GM23338 (cell line): ENCODE data around the gene WWC1. TPM values are rescaled to one million over a fixed set of nuclear protein-coding genes. Genes with fewer than 3 reads are reported as not detected.

Experiments
- ATAC-seq: fragments of 200-7000 bp; cut with Tn5 transposase; 3 replicates; pipeline ENCODE4 v1.9.1; 2020
- DNase-seq: peaks from one replicate; pipeline ENCODE4 v3.0.0-alpha.2; 2015; ENCODE audit warnings: low spot score
- H2AFZ ChIP-seq: fragments of 200-600 bp; sonication (generic); 2 replicates; pipeline ENCODE4 v1.8.0; 2016; ENCODE audit warnings: antibody characterized with exemption, mild to moderate bottlenecking, moderate library complexity
- H3F3A ChIP-seq: fragments of 200-600 bp; sonication (generic); replicated peaks from 2 replicates; pipeline ENCODE4 v1.8.0; 2017; ENCODE audit warnings: antibody characterized with exemption, mixed run types, low read depth
- H3K27ac ChIP-seq: fragments of 200-600 bp; sonication (generic); 2 replicates; pipeline ENCODE4 v1.6.1; 2016; ENCODE audit warnings: low read depth
- H3K27me3 ChIP-seq: fragments of 200-600 bp; sonication (generic); 2 replicates; pipeline ENCODE4 v1.8.0; 2016; ENCODE audit warnings: mild to moderate bottlenecking, mixed run types, moderate library complexity; ENCODE audit not compliant: insufficient read depth
- H3K36me3 ChIP-seq: fragments of 200-600 bp; sonication (generic); 2 replicates; pipeline ENCODE4 v1.8.0; 2016; ENCODE audit warnings: mild to moderate bottlenecking; ENCODE audit not compliant: insufficient read depth
- H3K4me1 ChIP-seq: fragments of 200-600 bp; sonication (generic); 2 replicates; pipeline ENCODE4 v1.8.0; 2016; ENCODE audit warnings: mild to moderate bottlenecking, moderate library complexity; ENCODE audit not compliant: insufficient read depth
- H3K4me2 ChIP-seq: fragments of 200-600 bp; sonication (generic); 2 replicates; pipeline ENCODE4 v1.7.1; 2017; ENCODE audit warnings: mixed run types
- H3K4me3 ChIP-seq: fragments of 200-600 bp; sonication (generic); 2 replicates; pipeline ENCODE4 v1.6.1; 2016; ENCODE audit warnings: mixed run types
- H3K79me2 ChIP-seq: fragments of 200-600 bp; sonication (generic); replicated peaks from 2 replicates; pipeline ENCODE4 v1.8.0; 2017; ENCODE audit warnings: mild to moderate bottlenecking; ENCODE audit not compliant: insufficient read depth
- H3K9me2 ChIP-seq: fragments of 200-600 bp; sonication (generic); 2 replicates; pipeline ENCODE4 v1.8.0; 2017; ENCODE audit not compliant: insufficient read depth
- H4K20me1 ChIP-seq: fragments of 200-600 bp; sonication (generic); replicated peaks from 2 replicates; pipeline ENCODE4 v1.8.0; 2017; ENCODE audit warnings: mild to moderate bottlenecking; ENCODE audit not compliant: insufficient read depth
- H3K27ac Mint-ChIP-seq: 2 replicates; pipeline ENCODE4 v1.8.0; 2020; ENCODE audit warnings: inconsistent platforms, mild to moderate bottlenecking, moderate library complexity, mixed read lengths
- H3K27me3 Mint-ChIP-seq: 3 replicates; pipeline ENCODE4 v1.8.0; 2022; ENCODE audit warnings: low read depth, mild to moderate bottlenecking, moderate library complexity, mixed read lengths, inconsistent platforms; ENCODE audit not compliant: insufficient read depth, poor library complexity
- H3K36me3 Mint-ChIP-seq: 3 replicates; pipeline ENCODE4 v1.8.0; 2021; ENCODE audit warnings: low read depth, mild to moderate bottlenecking, inconsistent platforms, moderate library complexity, mixed read lengths
- H3K4me1 Mint-ChIP-seq: 3 replicates; pipeline ENCODE4 v1.8.0; 2020; ENCODE audit warnings: mild to moderate bottlenecking, inconsistent platforms, mixed read lengths
- H3K4me3 Mint-ChIP-seq: 3 replicates; pipeline ENCODE4 v1.8.0; 2021; ENCODE audit warnings: moderate library complexity, mild to moderate bottlenecking, inconsistent platforms, mixed read lengths
- H3K9me3 Mint-ChIP-seq: 3 replicates; pipeline ENCODE4 v1.8.0; 2020; ENCODE audit warnings: moderate library complexity, mild to moderate bottlenecking, inconsistent platforms, mixed read lengths
- CTCF ChIP-seq, 2 experiments: fragments of 200-600 bp in 1 of 2; sonication (generic) in 1 of 2; conservative IDR thresholded peaks; 2 replicates each; pipeline versions ENCODE4 v1.5.1 to v1.6.1; 2016 to 2017; ENCODE audit warnings: antibody characterized with exemption in 2 of 2, low read depth in 2 of 2, mild to moderate bottlenecking in 2 of 2, moderate library complexity in 1 of 2
- JUNB ChIP-seq: IDR thresholded peaks from one replicate; pipeline ENCODE4 v1.6.1; 2016; ENCODE audit warnings: antibody characterized with exemption; ENCODE audit not compliant: unreplicated experiment
- POLR2AphosphoS5 ChIP-seq: IDR thresholded peaks from 2 replicates; pipeline ENCODE4 v1.6.1; 2016; ENCODE audit warnings: antibody characterized with exemption, low read depth
- ZNF114 ChIP-seq: fragments of 250-450 bp; sonication (Bioruptor Pico); IDR thresholded peaks from 2 replicates; pipeline ENCODE4 v1.5.0; 2020; ENCODE audit warnings: mild to moderate bottlenecking, moderate library complexity
- polyA plus RNA-seq: library from polyadenylated mRNA; unstranded; fragments of >200 nt; fragmentation: Nextera tagmentation; extraction: Ambion mirVana; gene quantifications from 2 replicates; pipeline ENCODE4 v1.2.1, GENCODE V29; 2016
- total RNA-seq: library from RNA; depleted of rRNA; stranded (reverse); fragments of >200 nt; shearing (Covaris generic); gene quantifications from 2 replicates; pipeline ENCODE4 v1.2.3, GENCODE V29; 2014
- TF ChIP-seq, protein P1 (sequence below): IDR thresholded peaks from one replicate; pipeline ENCODE4 v1.6.1; 2018; ENCODE audit warnings: antibody characterized with exemption; ENCODE audit not compliant: unreplicated experiment
- TF ChIP-seq, protein P2 (sequence below): fragments of 250-450 bp; sonication (Bioruptor Pico); IDR thresholded peaks from 2 replicates; pipeline ENCODE4 v1.5.0; 2020; ENCODE audit warnings: mild to moderate bottlenecking, moderate library complexity

The WWC1 gene
- total and polyA plus RNA-seq, 2 experiments from 2014 or later = 25.4 to 27.8 TPM

- no peak overlapping the region for H3K27ac Mint-ChIP-seq
- H2AFZ ChIP-seq = no peak overlapping the region
- H3K9me2 ChIP-seq = no peaks in the 10 kb centered on the region
- H3K4me3 Mint-ChIP-seq = no peak overlapping the region
- peaks cover 12% of the 10 kb centered on the region for H3K27me3 Mint-ChIP-seq
- H3K4me3 ChIP-seq = no peak overlapping the region
- ATAC-seq = no peak
- no peak overlapping the region for H3K27ac ChIP-seq
- DNase-seq = no peak
- H4K20me1 ChIP-seq = no peaks in the 10 kb centered on the region
- H3F3A ChIP-seq = 0 out of 2 replicates have a peak, but pooled peaks cover 5% of the 10 kb centered on the region
- H3K4me1 ChIP-seq = peaks cover 16% of the 10 kb centered on the region
- no peaks in the 10 kb centered on the region for H3K9me3 Mint-ChIP-seq
- TF ChIP-seq, protein P1, sequence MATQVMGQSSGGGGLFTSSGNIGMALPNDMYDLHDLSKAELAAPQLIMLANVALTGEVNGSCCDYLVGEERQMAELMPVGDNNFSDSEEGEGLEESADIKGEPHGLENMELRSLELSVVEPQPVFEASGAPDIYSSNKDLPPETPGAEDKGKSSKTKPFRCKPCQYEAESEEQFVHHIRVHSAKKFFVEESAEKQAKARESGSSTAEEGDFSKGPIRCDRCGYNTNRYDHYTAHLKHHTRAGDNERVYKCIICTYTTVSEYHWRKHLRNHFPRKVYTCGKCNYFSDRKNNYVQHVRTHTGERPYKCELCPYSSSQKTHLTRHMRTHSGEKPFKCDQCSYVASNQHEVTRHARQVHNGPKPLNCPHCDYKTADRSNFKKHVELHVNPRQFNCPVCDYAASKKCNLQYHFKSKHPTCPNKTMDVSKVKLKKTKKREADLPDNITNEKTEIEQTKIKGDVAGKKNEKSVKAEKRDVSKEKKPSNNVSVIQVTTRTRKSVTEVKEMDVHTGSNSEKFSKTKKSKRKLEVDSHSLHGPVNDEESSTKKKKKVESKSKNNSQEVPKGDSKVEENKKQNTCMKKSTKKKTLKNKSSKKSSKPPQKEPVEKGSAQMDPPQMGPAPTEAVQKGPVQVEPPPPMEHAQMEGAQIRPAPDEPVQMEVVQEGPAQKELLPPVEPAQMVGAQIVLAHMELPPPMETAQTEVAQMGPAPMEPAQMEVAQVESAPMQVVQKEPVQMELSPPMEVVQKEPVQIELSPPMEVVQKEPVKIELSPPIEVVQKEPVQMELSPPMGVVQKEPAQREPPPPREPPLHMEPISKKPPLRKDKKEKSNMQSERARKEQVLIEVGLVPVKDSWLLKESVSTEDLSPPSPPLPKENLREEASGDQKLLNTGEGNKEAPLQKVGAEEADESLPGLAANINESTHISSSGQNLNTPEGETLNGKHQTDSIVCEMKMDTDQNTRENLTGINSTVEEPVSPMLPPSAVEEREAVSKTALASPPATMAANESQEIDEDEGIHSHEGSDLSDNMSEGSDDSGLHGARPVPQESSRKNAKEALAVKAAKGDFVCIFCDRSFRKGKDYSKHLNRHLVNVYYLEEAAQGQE = no peak
- TF ChIP-seq, protein P2, sequence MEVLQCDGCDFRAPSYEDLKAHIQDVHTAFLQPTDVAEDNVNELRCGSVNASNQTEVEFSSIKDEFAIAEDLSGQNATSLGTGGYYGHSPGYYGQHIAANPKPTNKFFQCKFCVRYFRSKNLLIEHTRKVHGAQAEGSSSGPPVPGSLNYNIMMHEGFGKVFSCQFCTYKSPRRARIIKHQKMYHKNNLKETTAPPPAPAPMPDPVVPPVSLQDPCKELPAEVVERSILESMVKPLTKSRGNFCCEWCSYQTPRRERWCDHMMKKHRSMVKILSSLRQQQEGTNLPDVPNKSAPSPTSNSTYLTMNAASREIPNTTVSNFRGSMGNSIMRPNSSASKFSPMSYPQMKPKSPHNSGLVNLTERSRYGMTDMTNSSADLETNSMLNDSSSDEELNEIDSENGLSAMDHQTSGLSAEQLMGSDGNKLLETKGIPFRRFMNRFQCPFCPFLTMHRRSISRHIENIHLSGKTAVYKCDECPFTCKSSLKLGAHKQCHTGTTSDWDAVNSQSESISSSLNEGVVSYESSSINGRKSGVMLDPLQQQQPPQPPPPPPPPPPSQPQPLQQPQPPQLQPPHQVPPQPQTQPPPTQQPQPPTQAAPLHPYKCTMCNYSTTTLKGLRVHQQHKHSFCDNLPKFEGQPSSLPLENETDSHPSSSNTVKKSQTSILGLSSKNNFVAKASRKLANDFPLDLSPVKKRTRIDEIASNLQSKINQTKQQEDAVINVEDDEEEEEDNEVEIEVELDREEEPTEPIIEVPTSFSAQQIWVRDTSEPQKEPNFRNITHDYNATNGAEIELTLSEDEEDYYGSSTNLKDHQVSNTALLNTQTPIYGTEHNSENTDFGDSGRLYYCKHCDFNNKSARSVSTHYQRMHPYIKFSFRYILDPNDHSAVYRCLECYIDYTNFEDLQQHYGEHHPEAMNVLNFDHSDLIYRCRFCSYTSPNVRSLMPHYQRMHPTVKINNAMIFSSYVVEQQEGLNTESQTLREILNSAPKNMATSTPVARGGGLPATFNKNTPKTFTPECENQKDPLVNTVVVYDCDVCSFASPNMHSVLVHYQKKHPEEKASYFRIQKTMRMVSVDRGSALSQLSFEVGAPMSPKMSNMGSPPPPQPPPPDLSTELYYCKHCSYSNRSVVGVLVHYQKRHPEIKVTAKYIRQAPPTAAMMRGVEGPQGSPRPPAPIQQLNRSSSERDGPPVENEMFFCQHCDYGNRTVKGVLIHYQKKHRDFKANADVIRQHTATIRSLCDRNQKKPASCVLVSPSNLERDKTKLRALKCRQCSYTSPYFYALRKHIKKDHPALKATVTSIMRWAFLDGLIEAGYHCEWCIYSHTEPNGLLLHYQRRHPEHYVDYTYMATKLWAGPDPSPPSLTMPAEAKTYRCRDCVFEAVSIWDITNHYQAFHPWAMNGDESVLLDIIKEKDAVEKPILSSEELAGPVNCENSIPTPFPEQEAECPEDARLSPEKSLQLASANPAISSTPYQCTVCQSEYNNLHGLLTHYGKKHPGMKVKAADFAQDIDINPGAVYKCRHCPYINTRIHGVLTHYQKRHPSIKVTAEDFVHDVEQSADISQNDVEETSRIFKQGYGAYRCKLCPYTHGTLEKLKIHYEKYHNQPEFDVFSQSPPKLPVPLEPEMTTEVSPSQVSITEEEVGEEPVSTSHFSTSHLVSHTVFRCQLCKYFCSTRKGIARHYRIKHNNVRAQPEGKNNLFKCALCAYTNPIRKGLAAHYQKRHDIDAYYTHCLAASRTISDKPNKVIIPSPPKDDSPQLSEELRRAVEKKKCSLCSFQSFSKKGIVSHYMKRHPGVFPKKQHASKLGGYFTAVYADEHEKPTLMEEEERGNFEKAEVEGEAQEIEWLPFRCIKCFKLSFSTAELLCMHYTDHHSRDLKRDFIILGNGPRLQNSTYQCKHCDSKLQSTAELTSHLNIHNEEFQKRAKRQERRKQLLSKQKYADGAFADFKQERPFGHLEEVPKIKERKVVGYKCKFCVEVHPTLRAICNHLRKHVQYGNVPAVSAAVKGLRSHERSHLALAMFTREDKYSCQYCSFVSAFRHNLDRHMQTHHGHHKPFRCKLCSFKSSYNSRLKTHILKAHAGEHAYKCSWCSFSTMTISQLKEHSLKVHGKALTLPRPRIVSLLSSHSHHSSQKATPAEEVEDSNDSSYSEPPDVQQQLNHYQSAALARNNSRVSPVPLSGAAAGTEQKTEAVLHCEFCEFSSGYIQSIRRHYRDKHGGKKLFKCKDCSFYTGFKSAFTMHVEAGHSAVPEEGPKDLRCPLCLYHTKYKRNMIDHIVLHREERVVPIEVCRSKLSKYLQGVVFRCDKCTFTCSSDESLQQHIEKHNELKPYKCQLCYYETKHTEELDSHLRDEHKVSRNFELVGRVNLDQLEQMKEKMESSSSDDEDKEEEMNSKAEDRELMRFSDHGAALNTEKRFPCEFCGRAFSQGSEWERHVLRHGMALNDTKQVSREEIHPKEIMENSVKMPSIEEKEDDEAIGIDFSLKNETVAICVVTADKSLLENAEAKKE = no peak
- TF ChIP-seq POLR2AphosphoS5 (no peak), CTCF (conservative IDR thresholded peaks at IDR 0.05; ENCODE audit: low read depth in 2 of 2) (no peak), JUNB (no peak), ZNF114 (CRISPR knock-in tag) (no peak)
- H3K79me2 ChIP-seq = no peaks in the 10 kb centered on the region
- H3K36me3 ChIP-seq = no peaks in the 10 kb centered on the region
- peaks cover 22% of the 10 kb centered on the region for H3K4me1 Mint-ChIP-seq
- H3K4me2 ChIP-seq = no peak overlapping the region
- H3K27me3 ChIP-seq = no peaks in the 10 kb centered on the region; the same call in 1 of the 2 replicates
- no peaks in the 10 kb centered on the region for H3K36me3 Mint-ChIP-seq
Observed at GRCh38 chr5:168266016-168266415, 25.4 kb upstream of the WWC1 start.
